ENCODE measurements around the gene MTOR.
"Not testable (repeated sequence)": the region's sequence is repeated elsewhere in the genome, so short reads cannot be mapped to it uniquely, and the experiment has no call there.

Gene MTOR

DNA sequence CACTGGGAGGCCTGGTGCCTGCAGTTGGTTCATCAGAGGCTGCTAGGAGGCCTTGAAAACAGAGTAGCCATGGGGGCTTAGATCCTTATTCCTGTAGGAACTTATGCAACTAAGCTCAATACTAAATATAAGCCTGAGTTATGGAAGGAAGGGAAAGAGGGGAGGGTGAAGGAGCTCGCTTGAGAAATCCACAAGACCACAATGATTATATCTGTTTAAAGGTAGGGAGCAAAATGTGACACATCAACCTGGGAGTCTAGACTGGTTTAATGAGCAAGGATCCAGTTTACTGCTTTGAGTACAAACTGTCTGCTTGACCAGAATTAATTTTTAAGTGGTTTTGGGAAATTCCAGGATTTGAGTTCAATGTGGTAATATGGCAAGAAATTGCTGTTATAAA lies 93.6 kb downstream of the MTOR start:
- no peaks in the 10 kb centered on the region for H3K27me3 ChIP-seq (ENCODE audit: control insufficient read depth, insufficient read depth, low read length)
- H3K36me3 ChIP-seq (ENCODE audit: control insufficient read depth, insufficient read depth, low read length): no peaks in the 10 kb centered on the region
- no peak overlapping the region for H3K4me3 ChIP-seq (ENCODE audit: low read length)
- H3K4me1 ChIP-seq (ENCODE audit: control insufficient read depth, insufficient read depth, low read length): no peaks in the 10 kb centered on the region
- no peaks in the 10 kb centered on the region for H3K9me3 ChIP-seq (ENCODE audit: control insufficient read depth, low read length)
- H3K9ac ChIP-seq (ENCODE audit: low read length): no peak overlapping the region

DNA sequence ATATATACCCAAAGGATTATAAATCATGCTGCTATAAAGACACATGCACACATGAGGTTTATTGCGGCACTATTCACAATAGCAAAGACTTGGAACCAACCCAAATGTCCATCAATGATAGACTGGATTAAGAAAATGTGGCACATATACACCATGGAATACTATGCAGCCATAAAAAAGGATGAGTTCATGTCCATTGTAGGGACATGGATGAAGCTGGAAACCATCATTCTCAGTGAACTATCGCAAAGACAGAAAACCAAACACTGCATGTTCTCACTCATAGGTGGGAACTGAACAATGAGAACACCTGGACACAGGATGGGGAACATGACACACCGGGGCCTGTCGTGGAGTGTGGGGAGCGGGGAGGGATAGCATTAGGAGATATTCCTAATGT lies 95.6 kb downstream of the MTOR start:
- H3K36me3 ChIP-seq (ENCODE audit: control insufficient read depth, insufficient read depth, low read length); H3K27me3 ChIP-seq (ENCODE audit: control insufficient read depth, insufficient read depth, low read length); H3K9me3 ChIP-seq (ENCODE audit: control insufficient read depth, low read length); H3K4me1 ChIP-seq (ENCODE audit: control insufficient read depth, insufficient read depth, low read length); H3K4me3 ChIP-seq (ENCODE audit: low read length); H3K9ac ChIP-seq (ENCODE audit: low read length): not testable (repeated sequence)

DNA sequence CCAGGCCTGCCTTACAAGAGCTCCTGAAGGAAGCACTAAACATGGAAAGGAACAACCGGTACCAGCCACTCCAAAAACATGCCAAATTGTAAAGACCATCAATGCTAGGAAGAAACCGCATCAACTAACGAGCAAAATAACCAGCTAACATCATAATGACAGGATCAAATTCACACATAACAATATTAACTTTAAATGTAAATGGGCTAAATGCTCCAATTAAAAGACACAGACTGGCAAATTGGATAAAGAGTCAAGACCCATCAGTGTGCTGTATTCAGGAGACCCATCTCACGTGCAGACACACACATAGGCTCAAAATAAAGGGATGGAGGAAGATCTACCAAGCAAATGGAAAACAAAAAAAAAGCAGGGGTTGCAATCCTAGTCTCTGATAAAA lies 99.6 kb downstream of the MTOR start:
- H3K36me3 ChIP-seq (ENCODE audit: control insufficient read depth, insufficient read depth, low read length); H3K9me3 ChIP-seq (ENCODE audit: control insufficient read depth, low read length); H3K4me1 ChIP-seq (ENCODE audit: control insufficient read depth, insufficient read depth, low read length); H3K4me3 ChIP-seq (ENCODE audit: low read length); H3K9ac ChIP-seq (ENCODE audit: low read length); H3K27me3 ChIP-seq (ENCODE audit: control insufficient read depth, insufficient read depth, low read length): not testable (repeated sequence)

GRCh38 chr1:11158720-11159321 lies 103.5 kb downstream of the MTOR start:
- H3K27me3 ChIP-seq (ENCODE audit: control insufficient read depth, insufficient read depth, low read length): no peaks in the 10 kb centered on the region
- no peak overlapping the region for H3K4me3 ChIP-seq (ENCODE audit: low read length)
- no peaks in the 10 kb centered on the region for H3K9me3 ChIP-seq (ENCODE audit: control insufficient read depth, low read length)
- H3K9ac ChIP-seq (ENCODE audit: low read length): no peak overlapping the region
- H3K4me1 ChIP-seq (ENCODE audit: control insufficient read depth, insufficient read depth, low read length): no peaks in the 10 kb centered on the region
- H3K36me3 ChIP-seq (ENCODE audit: control insufficient read depth, insufficient read depth, low read length): no peaks in the 10 kb centered on the region

GRCh38 chr1:11158291-11158690 lies 104.1 kb downstream of the MTOR start:
- H3K9me3 ChIP-seq (ENCODE audit: control insufficient read depth, low read length): no peaks in the 10 kb centered on the region
- H3K4me3 ChIP-seq (ENCODE audit: low read length): no peak overlapping the region
- H3K36me3 ChIP-seq (ENCODE audit: control insufficient read depth, insufficient read depth, low read length): no peaks in the 10 kb centered on the region
- no peaks in the 10 kb centered on the region for H3K27me3 ChIP-seq (ENCODE audit: control insufficient read depth, insufficient read depth, low read length)
- H3K9ac ChIP-seq (ENCODE audit: low read length): no peak overlapping the region
- H3K4me1 ChIP-seq (ENCODE audit: control insufficient read depth, insufficient read depth, low read length): no peaks in the 10 kb centered on the region

GRCh38 chr1:11157867-11158266 lies 104.5 kb downstream of the MTOR start:
- Histone ChIP-seq H3K4me1 (ENCODE audit: control insufficient read depth, insufficient read depth, low read length) (no peaks in the 10 kb centered on the region), H3K27me3 (ENCODE audit: control insufficient read depth, insufficient read depth, low read length) (no peaks in the 10 kb centered on the region), H3K9ac (ENCODE audit: low read length) (no peak overlapping the region), H3K36me3 (ENCODE audit: control insufficient read depth, insufficient read depth, low read length) (no peaks in the 10 kb centered on the region), H3K9me3 (ENCODE audit: control insufficient read depth, low read length) (no peaks in the 10 kb centered on the region), H3K4me3 (ENCODE audit: low read length) (no peak overlapping the region)

DNA sequence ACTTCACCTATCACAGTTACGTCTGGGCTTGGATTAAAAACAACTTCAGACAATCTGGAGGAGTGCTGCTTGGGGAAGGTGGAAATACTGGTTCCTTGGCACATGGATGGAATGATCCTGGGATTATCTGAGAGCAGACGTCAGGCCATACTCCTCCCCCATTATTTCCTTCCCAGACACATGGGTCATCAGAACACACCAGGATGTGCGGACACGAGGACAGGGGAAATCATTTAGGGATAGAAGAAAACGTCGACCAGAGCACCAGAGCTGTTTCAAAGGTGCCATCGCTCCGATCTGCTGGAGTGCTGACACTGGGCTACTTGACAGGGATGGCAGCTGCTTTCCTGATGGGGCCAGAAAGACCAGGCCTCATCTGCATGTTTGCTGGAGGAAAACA lies 105.0 kb downstream of the MTOR start:
- H3K36me3 ChIP-seq (ENCODE audit: control insufficient read depth, insufficient read depth, low read length): no peaks in the 10 kb centered on the region
- no peaks in the 10 kb centered on the region for H3K9me3 ChIP-seq (ENCODE audit: control insufficient read depth, low read length)
- H3K9ac ChIP-seq (ENCODE audit: low read length): no peak overlapping the region
- no peaks in the 10 kb centered on the region for H3K4me1 ChIP-seq (ENCODE audit: control insufficient read depth, insufficient read depth, low read length)
- no peaks in the 10 kb centered on the region for H3K27me3 ChIP-seq (ENCODE audit: control insufficient read depth, insufficient read depth, low read length)
- H3K4me3 ChIP-seq (ENCODE audit: low read length): no peak overlapping the region

DNA sequence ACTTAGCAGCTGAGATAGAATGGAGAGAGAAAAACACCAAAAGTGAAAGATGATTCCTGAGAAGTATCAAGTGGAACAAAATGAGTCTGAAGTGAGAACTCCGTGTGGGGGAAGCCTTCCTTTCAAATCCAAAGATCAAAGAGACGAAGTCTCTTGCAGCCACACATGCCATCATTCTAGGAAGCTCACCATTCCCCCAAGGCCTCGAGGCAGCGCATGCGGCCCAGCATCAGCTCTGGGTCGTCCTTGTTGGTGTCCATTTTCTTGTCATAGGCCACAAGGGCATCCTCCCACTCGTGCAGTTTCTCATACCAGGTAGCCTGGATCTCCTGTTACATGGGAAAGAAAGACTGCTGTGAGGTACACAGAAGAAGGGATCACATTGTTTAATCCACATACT lies 105.4 kb downstream of the MTOR start:
- Histone ChIP-seq H3K36me3 (ENCODE audit: control insufficient read depth, insufficient read depth, low read length) (no peaks in the 10 kb centered on the region), H3K9me3 (ENCODE audit: control insufficient read depth, low read length) (no peaks in the 10 kb centered on the region), H3K4me1 (ENCODE audit: control insufficient read depth, insufficient read depth, low read length) (no peaks in the 10 kb centered on the region), H3K27me3 (ENCODE audit: control insufficient read depth, insufficient read depth, low read length) (no peaks in the 10 kb centered on the region), H3K4me3 (ENCODE audit: low read length) (no peak overlapping the region), H3K9ac (ENCODE audit: low read length) (no peak overlapping the region)

DNA sequence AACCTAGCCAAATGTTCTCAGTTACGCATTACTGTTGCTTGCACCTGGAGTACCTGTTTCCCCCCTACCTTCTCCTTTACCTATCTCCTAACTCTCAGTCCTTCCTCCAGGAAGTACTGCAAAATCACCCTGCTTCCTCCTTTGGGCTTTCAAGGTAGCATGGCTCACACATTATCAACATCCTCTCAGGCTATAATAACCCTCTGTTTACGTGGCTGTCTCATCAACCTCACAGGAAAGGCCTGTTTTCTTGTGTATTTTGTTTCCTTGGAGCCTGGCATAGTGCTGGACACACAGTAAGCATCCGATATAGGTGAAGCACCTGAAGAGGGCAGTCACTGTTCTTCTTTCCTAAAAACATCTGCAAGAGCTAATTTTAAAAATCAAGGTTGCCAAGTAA lies 105.9 kb downstream of the MTOR start:
- Histone ChIP-seq H3K36me3 (ENCODE audit: control insufficient read depth, insufficient read depth, low read length) (no peaks in the 10 kb centered on the region), H3K27me3 (ENCODE audit: control insufficient read depth, insufficient read depth, low read length) (no peaks in the 10 kb centered on the region)

DNA sequence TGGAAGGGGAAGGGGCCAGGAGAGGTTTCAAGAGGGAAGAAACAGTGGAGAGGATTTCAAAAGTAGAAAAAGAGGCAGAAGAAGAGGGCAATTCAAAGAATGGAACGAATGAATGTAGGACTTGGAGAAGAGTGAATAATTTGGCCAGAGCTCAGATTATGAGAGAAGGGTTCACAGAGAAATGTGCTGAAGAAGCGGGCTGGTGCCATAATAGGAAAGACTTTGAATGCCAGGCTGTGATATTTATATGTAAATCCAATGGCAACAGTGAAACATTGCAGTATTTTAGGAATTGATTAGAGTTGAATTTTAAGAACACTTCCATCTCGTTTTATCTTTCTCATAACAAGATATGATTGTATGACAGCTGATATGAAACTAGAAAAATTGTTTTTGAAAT lies 109.2 kb downstream of the MTOR start:
- H3K9ac ChIP-seq (ENCODE audit: low read length): no peak overlapping the region
- no peaks in the 10 kb centered on the region for H3K9me3 ChIP-seq (ENCODE audit: control insufficient read depth, low read length)
- no peaks in the 10 kb centered on the region for H3K27me3 ChIP-seq (ENCODE audit: control insufficient read depth, insufficient read depth, low read length)
- H3K4me3 ChIP-seq (ENCODE audit: low read length): no peak overlapping the region
- no peaks in the 10 kb centered on the region for H3K36me3 ChIP-seq (ENCODE audit: control insufficient read depth, insufficient read depth, low read length)
- no peaks in the 10 kb centered on the region for H3K4me1 ChIP-seq (ENCODE audit: control insufficient read depth, insufficient read depth, low read length)

More for the DNA sequence above, 105.9 kb downstream of the MTOR start:
- Histone ChIP-seq H3K4me1 (ENCODE audit: control insufficient read depth, insufficient read depth, low read length) (no peaks in the 10 kb centered on the region), H3K9me3 (ENCODE audit: control insufficient read depth, low read length) (no peaks in the 10 kb centered on the region), H3K9ac (ENCODE audit: low read length) (no peak overlapping the region), H3K4me3 (ENCODE audit: low read length) (no peak overlapping the region)

GRCh38 chr1:11152755-11153154 lies 109.6 kb downstream of the MTOR start:
- no peaks in the 10 kb centered on the region for H3K4me1 ChIP-seq (ENCODE audit: control insufficient read depth, insufficient read depth, low read length)
- H3K4me3 ChIP-seq (ENCODE audit: low read length): no peak overlapping the region
- no peaks in the 10 kb centered on the region for H3K9me3 ChIP-seq (ENCODE audit: control insufficient read depth, low read length)
- no peaks in the 10 kb centered on the region for H3K27me3 ChIP-seq (ENCODE audit: control insufficient read depth, insufficient read depth, low read length)
- H3K36me3 ChIP-seq (ENCODE audit: control insufficient read depth, insufficient read depth, low read length): no peaks in the 10 kb centered on the region
- H3K9ac ChIP-seq (ENCODE audit: low read length): no peak overlapping the region

DNA sequence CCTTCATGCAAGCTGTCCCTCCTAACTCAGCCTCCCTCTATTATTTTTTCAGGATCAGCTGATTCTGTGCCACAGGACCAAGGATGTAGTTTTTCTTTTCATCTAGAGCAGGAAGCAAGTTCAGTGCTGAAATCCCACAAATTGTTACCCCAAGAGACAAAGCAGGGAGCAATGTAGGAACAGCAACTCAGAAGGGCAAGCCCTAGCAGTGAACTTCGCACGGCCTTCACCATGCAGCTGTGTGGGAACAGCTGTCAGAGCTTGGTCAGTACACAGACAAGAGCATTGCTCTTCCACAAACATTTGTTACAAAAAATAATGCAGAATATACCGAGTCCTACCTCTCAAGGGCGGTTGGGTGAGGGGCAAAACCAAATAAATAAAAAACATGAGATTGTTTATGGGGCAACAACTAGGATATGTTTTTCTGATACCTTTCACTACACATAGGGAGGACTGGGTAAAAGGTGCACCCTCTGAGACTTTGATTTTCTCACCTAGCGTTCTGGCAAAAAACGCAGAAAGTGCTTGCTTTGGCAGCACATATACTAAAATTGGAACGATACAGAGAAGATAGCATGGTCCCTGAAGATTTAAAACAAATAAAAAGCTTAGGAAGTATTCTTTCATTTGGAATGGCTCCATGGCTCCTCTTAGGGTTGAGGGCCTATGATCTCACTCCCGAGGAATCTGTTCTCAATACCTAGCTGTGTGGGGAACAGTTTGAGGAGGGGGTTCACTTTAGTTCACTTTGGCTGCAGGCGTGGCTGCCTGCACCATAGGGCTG lies 110.3 kb downstream of the MTOR start:
- no peaks in the 10 kb centered on the region for H3K4me1 ChIP-seq (ENCODE audit: control insufficient read depth, insufficient read depth, low read length)
- no peaks in the 10 kb centered on the region for H3K9me3 ChIP-seq (ENCODE audit: control insufficient read depth, low read length)
- no peak overlapping the region for H3K4me3 ChIP-seq (ENCODE audit: low read length)
- no peaks in the 10 kb centered on the region for H3K36me3 ChIP-seq (ENCODE audit: control insufficient read depth, insufficient read depth, low read length)
- H3K27me3 ChIP-seq (ENCODE audit: control insufficient read depth, insufficient read depth, low read length): no peaks in the 10 kb centered on the region
- no peak overlapping the region for H3K9ac ChIP-seq (ENCODE audit: low read length)
